GM18505 (cell line): Measurements from ENCODE around the gene KLF16.

ENCODE experiments used
- ATAC-seq: cut with Tn5 transposase; IDR thresholded peaks from one replicate; pipeline ENCODE4 v1.9.1; 2021; ENCODE audit not compliant: unreplicated experiment
- POLR2A ChIP-seq: IDR thresholded peaks from 4 replicates; pipeline ENCODE4 v1.6.1; 2011; ENCODE audit warnings: borderline replicate concordance; ENCODE audit not compliant: insufficient read depth, insufficient read length; ENCODE audit errors: extremely low read depth

The KLF16 gene

GRCh38 chr19:1858412-1859081 is 4.8 kb downstream of the KLF16 start:
- TF ChIP-seq POLR2A = no peak
- ATAC-seq = no peak

- TF ChIP-seq POLR2A = no peak
- no peak for ATAC-seq
These were observed 5.6 kb downstream of the KLF16 start for GRCh38 chr19:1857648-1858326.

GRCh38 chr19:1856698-1857603 is 6.4 kb downstream of the KLF16 start:
- peak; percentile 26 for ATAC-seq
- TF ChIP-seq POLR2A = peak; percentile 22

GRCh38 chr19:1856345-1856697 is 7.1 kb downstream of the KLF16 start:
- ATAC-seq = no peak
- peak; percentile 4 for TF ChIP-seq POLR2A

GRCh38 chr19:1855828-1856255 is 7.5 kb downstream of the KLF16 start:
- no peak for ATAC-seq
- no peak for TF ChIP-seq POLR2A

- peak; percentile 66 for TF ChIP-seq POLR2A
- ATAC-seq = peak; percentile 44
These were observed 8.1 kb downstream of the KLF16 start for GRCh38 chr19:1855040-1855827.

DNA sequence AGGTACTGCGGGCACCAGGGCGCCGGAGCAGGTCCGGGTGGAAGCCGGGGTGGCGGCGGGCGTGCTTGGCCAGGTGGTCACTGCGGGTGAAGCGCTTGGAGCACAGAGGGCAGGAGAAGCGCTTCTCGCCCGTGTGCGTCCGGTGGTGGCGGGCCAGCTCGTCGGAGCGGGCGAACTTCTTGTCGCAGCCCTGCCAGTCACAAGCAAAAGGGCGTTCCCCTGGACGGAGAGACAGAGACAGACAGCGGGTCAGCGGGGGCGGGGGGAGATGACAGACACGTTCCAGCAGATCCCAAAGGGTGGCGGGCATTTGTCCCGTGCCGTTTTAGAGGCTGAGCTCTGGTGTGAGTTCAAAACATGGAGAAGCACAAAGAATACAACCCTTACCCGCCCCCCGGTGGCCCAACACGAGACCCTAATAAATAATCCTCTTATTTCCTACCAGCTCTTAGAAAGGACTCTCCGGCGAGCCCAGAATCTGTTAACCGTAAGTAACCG is 8.8 kb downstream of the KLF16 start:
- no peak for TF ChIP-seq POLR2A
- no peak for ATAC-seq

GRCh38 chr19:1854039-1854541 is 9.3 kb downstream of the KLF16 start:
- no peak for TF ChIP-seq POLR2A
- no peak for ATAC-seq

DNA sequence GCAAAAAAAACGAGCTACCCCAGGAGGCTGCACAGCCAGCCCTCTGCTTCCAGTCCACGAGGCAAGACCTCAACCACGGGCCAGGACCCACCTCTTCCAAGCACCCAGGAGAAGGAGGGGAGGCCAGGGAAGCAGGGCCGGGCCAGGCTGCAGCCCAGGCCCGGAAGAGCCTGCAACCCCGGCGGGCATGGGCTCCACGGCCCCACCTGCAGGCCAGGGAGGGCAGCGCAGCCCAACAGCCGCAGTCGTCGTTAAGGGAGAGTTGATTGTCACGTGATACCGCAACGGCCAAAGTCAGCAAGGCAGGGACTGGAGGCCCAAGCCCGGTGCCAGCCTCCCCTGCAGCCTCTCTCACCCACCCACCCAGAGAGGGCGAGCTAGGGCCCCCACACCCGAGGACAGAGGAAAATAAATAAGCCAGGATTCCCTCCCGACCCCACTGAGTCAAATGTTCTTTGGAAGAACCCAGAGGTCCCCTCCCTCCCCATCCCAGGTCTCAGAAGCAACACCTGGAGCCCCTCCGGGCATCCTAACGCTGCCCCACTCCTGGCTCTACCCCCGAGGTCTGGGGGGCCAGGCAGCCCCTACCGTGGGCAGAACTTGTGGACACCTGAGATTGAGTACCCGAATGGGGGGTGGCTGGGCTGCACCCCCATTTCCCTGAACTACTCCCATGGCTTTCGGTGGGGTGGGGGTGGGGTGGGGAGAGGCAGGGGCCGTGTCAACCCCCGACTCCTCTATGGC is 9.9 kb downstream of the KLF16 start:
- no peak for ATAC-seq
- peak; percentile 10 for TF ChIP-seq POLR2A

DNA sequence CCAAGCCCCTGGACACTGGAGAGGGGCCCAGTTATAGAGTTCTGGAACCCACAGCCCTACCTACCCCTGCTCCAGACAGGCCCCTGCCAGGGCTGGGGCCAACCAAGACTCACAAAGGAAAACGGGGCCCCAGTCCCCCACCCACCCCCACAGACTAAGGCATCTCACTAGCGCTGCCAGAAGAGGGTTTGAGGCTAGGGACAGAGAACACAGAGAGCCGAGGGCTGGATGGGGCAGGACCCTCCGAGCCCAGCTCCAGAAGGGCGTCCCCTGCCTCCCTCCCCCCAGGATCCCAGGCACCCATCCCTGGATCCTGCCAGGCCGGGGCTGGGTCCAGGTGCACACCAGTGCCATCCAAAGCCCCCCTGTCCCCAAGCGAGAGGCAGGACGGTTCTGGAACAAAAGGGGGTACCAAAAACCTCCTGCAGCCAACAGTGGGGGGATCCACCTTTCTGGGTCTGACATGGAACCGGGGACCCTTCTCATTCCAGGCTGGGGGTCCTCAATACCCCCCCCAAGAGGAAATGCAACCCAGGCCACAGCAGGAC is 10.7 kb downstream of the KLF16 start:
- no peak for ATAC-seq
- no peak for TF ChIP-seq POLR2A

- no peak for ATAC-seq
- TF ChIP-seq POLR2A = no peak
These were observed 11.5 kb downstream of the KLF16 start for GRCh38 chr19:1851654-1852580.
